Adrenal gland (tissue), 12 donors: ENCODE data around the gene TMEM232. TPM values are rescaled to one million over a fixed set of nuclear protein-coding genes. Genes with fewer than 3 reads are reported as not detected.

Source experiments
- DNase-seq, 7 donors: peaks; one replicate each; pipeline ENCODE4 v3.0.0-alpha.2; 2019 to 2020
- H3K27ac ChIP-seq, 5 donors: fragments of 200-600 bp; sonication (generic) in 4 of 5; 1 replicate in 3 of 5; 2 replicates in 2 of 5; pipeline versions ENCODE4 v1.5.1 to v1.8.0; 2016 to 2020; ENCODE audit warnings: mild to moderate bottlenecking in 1 of 5
- H3K27me3 ChIP-seq: fragments of 200-600 bp; 2 replicates; pipeline ENCODE4 v1.8.0; 2021
- H3K36me3 ChIP-seq, 2 donors: fragments of 200-600 bp; replicated peaks in 1 of 2; 1 replicate in 1 of 2; 2 replicates in 1 of 2; pipeline versions ENCODE4 v1.5.1 to v1.8.0; 2018 to 2022
- H3K4me1 ChIP-seq, 2 donors: fragments of 200-600 bp; replicated peaks in 1 of 2; 1 replicate in 1 of 2; 2 replicates in 1 of 2; pipeline versions ENCODE4 v1.5.1 to v1.8.0; 2018 to 2021
- H3K4me3 ChIP-seq, 4 donors: fragments of 200-600 bp; sonication (generic) in 3 of 4; one replicate each; pipeline ENCODE4 v1.5.1; 2016 to 2018
- H3K9me3 ChIP-seq, 3 donors: fragments of 200-600 bp; sonication (generic) in 1 of 3; replicated peaks in 1 of 3; 1 replicate in 2 of 3; 2 replicates in 1 of 3; pipeline versions ENCODE4 v1.5.1 to v1.8.0; 2016 to 2021
- POLR2A ChIP-seq, 2 donors: fragments of 450-650 bp; IDR thresholded peaks; one replicate each; pipeline ENCODE4 v1.6.1; 2017; ENCODE audit warnings: antibody characterized with exemption in 2 of 2, mild to moderate bottlenecking in 2 of 2, moderate library complexity in 1 of 2
- WGBS, 4 donors: extraction: QIAGEN DNeasy Blood & Tissue Kit in 2 of 4; methylation state at CpG; one replicate each; pipeline versions ENCODE4 v1.1.5 to v1.1.7; 2013 to 2017; 5-methylcytosine and 5-hydroxymethylcytosine counted together
- intact Hi-C, 2 donors: fragments of 100-400 bp; cut with DNase I; formaldehyde crosslinking; loops; one replicate each; pipeline versions ENCODE4 v1.14.1 to v1.15.0; 2022 to 2023
- polyA plus RNA-seq, 3 donors: library from polyadenylated mRNA; stranded (reverse); fragments of 200-250 nt in 2 of 3; fragments of 350-450 nt in 1 of 3; fragmentation: Illumina TruSeq in 1 of 3; extraction: RNeasy Lipid Tissue Mini Kit (QIAGEN cat#74804) in 1 of 3; gene quantifications; one replicate each; pipeline ENCODE4 v1.2.3, GENCODE V29; 2013 to 2014
- total RNA-seq, 9 donors: library from RNA; depleted of rRNA in 4 of 9; stranded (reverse); fragments of >200 nt in 4 of 9; fragments of 120-200 nt in 1 of 9; fragmentation: NEBNext Ultra II Directional in 1 of 9; extraction: Animal tissue kit (Norgen Biotek cat#: 25700) in 1 of 9; gene quantifications; one replicate each; pipeline versions ENCODE4 v1.1.0 to v1.2.4, GENCODE V29; 2013 to 2023
- TF ChIP-seq, protein P1 (sequence below), 6 experiments: fragments of 450-650 bp in 4 of 6; fragments of 200-600 bp in 2 of 6; sonication (generic) in 1 of 6; IDR thresholded peaks; 1 replicate in 5 of 6; 2 replicates in 1 of 6; pipeline versions ENCODE4 v1.5.1 to v1.8.0; 2016 to 2021; ENCODE audit warnings: antibody characterized with exemption in 6 of 6, mild to moderate bottlenecking in 2 of 6, moderate library complexity in 1 of 6
- donor health status: healthy with polysubstance abuse.
- donor health status: Bipolar disorder and iron deficiency.
- donor health status: DM: yes; HTN: yes; CAD: no.
- donor health status: DM: no; HTN: no; CAD: no.
- donor health status: DM: no; HTN: no; CAD: no.
- donor health status: DM: yes; HTN: yes; CAD: no.

TMEM232 gene
- total and polyA plus RNA-seq, 12 donors, result 0.96 to 16.6 (median 4.5) TPM

DNA sequence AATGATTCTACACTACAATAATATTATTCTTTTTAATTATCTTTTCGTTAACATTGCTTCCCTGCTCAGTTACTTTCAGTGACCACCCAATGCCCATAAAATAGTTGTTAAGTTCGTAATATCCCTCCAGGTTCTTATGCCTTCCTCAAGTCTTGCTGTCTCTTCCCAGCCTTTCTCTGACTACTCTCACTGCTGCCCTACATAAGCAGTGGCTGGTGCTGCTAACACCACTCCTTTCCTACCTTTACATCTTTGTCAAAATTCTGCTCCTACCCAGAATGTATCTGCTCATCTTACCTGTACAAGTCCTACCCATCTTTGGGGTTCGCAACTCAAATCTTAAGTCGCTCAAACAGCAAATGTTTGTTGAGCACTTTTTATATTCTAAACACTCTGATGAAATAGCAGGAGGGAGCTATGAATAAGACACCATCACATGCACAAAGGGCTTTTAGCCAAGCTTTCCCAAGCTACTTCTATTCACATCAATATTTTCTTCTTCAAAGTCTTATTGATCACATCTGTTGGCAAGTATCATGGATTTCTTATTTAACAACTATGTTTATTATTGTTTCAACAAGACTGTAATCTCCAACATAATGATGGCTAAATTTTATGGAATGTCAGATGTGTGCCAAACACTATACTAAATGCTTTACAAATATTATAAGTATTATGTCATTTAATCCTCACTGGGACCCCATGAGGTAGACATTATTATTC, 41.8 kb upstream of the TMEM232 start:
- H3K27me3 ChIP-seq, result no peaks in the 10 kb centered on the region
- H3K27ac ChIP-seq, result no peak overlapping the region
- H3K36me3 ChIP-seq, result no peaks in the 10 kb centered on the region
- no peaks in the 10 kb centered on the region for H3K4me1 ChIP-seq
- intact Hi-C loops, result no loop called here
- no peak for TF ChIP-seq POLR2A (IDR thresholded peaks at IDR 0.05)
- TF ChIP-seq, protein P1, sequence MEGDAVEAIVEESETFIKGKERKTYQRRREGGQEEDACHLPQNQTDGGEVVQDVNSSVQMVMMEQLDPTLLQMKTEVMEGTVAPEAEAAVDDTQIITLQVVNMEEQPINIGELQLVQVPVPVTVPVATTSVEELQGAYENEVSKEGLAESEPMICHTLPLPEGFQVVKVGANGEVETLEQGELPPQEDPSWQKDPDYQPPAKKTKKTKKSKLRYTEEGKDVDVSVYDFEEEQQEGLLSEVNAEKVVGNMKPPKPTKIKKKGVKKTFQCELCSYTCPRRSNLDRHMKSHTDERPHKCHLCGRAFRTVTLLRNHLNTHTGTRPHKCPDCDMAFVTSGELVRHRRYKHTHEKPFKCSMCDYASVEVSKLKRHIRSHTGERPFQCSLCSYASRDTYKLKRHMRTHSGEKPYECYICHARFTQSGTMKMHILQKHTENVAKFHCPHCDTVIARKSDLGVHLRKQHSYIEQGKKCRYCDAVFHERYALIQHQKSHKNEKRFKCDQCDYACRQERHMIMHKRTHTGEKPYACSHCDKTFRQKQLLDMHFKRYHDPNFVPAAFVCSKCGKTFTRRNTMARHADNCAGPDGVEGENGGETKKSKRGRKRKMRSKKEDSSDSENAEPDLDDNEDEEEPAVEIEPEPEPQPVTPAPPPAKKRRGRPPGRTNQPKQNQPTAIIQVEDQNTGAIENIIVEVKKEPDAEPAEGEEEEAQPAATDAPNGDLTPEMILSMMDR (IDR thresholded peaks at IDR 0.05), result no peak
- WGBS, 4 donors, result 72 to 78% (median 76%) methylated on average over 4 of the region's 4 CpGs
- no peaks in the 10 kb centered on the region for H3K9me3 ChIP-seq
- DNase-seq, result no peak
- H3K4me3 ChIP-seq, result no peak overlapping the region

DNA sequence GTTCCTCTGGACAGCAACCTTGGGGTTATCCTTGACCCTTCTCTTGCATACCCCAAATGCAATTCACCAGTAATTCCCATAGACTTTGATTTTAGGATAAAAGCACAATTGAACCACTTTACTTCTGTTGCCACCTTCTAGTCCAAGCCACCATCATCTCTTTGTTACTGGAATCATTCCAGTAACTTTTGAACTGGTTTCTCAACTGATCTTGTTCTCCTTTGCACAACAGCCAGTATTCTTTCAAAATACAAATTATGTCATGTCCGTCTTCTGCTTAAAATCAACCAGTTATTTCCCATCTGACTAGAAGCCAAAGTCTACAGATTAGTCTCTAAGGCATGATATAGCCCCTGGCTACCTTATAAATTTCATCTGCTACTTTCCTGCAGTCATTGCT, 33.7 kb upstream of the TMEM232 start:
- H3K27ac ChIP-seq, result no peak overlapping the region
- H3K27me3 ChIP-seq, result no peaks in the 10 kb centered on the region
- no peaks in the 10 kb centered on the region for H3K4me1 ChIP-seq
- no peak overlapping the region for H3K4me3 ChIP-seq
- H3K9me3 ChIP-seq, result no peaks in the 10 kb centered on the region
- intact Hi-C loops, result no loop called here
- 86 to 94% (median 90%) methylated on average over 1 of the region's 1 CpG for WGBS, 4 donors
- DNase-seq, result no peak
- TF ChIP-seq, protein P1 (IDR thresholded peaks at IDR 0.05), result no peak
- no peak for TF ChIP-seq POLR2A (IDR thresholded peaks at IDR 0.05)
- H3K36me3 ChIP-seq, result peaks cover 0 to 55% of the 10 kb centered on the region in 2 donors

DNA sequence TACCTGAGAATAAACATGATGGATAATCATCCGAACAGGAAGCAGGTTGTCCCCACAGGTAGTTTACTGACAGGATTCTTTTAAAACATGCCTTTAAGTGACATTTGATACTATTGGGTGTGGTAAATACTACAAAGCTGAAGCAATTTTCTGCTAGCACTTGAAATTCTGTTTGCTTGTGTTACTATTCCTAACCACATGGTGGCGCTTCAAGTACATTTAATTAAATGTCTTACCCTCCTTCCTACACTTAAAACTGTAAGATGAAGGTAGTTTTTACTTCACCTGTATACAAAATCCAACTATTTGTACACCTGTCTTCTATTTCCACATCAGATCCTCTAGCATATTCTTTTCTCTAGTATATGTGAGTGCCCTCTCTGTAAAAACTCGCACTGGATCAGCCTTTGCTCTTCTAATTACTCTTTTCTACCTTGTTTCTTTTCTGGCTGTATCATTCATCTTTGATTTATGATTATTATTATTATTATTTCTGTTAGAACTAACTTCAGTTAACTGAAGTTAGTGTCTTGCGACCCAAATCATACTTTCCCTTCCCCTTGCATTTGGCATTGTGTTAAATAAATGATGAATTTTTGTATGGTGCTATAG, 30.8 kb upstream of the TMEM232 start:
- DNase-seq, result peak in 3 of 7 donors; percentile 7 to 26 (median 14)
- TF ChIP-seq, protein P1 (IDR thresholded peaks at IDR 0.05), result peak; percentile 49 to 77 (median 58)
- TF ChIP-seq POLR2A (IDR thresholded peaks at IDR 0.05), result no peak
- intact Hi-C loops, result loop anchor here in 1 of 2 donors (10.0 kb wide), 1 partner anchor 338 kb away; the partner anchor contains the start of gene WDR36
- H3K36me3 ChIP-seq, result peaks cover 0 to 52% of the 10 kb centered on the region in 2 donors
- 51 to 57% (median 54%) methylated on average over 4 of the region's 4 CpGs for WGBS, 4 donors
- H3K27me3 ChIP-seq, result no peaks in the 10 kb centered on the region
- H3K27ac ChIP-seq, result no peak overlapping the region
- H3K9me3 ChIP-seq, result no peaks in the 10 kb centered on the region
- no peaks in the 10 kb centered on the region for H3K4me1 ChIP-seq
- H3K4me3 ChIP-seq, result no peak overlapping the region

DNA sequence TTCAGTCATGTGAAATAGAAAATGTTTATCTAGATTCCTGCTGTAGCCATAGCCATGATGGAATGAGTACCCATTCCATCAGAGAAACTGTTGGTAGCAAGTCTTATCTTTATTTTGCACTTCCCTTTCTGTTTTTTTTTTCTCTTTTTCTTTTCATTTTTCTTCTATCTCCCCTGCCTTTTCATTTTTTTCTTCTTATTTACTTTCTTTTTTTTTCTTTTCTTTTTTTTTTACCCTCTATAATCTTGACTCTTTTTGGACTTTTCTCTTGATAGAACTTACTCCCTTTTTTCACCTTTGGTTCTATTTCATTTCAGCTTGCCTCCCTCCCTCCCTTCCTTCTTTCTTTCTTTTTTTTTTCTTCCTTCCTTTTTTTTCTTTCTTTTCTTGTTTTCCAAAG, 27.7 kb upstream of the TMEM232 start:
- Histone ChIP-seq H3K27ac (no peak overlapping the region), H3K27me3 (no peaks in the 10 kb centered on the region), H3K9me3 (no peaks in the 10 kb centered on the region), H3K4me1 (no peaks in the 10 kb centered on the region), H3K4me3 (no peak overlapping the region), H3K36me3 (peaks cover 0 to 28% of the 10 kb centered on the region in 2 donors)
- intact Hi-C loops, result loop anchor here in 1 of 2 donors (10.0 kb wide), 1 partner anchor 341 kb away; the partner anchor contains the start of gene WDR36
- TF ChIP-seq POLR2A (IDR thresholded peaks at IDR 0.05), result no peak
- TF ChIP-seq, protein P1 (IDR thresholded peaks at IDR 0.05), result no peak
- DNase-seq, result no peak
